Neuronal stem cell (in vitro differentiated cells): ENCODE measurements around the gene ADAM22.

Experiments used
- DNase-seq: peaks from one replicate; pipeline ENCODE4 v3.0.0-alpha.2; 2013; ENCODE audit warnings: low spot score
- H2AFZ ChIP-seq: one replicate; pipeline ENCODE4 v1.6.1; 2013; ENCODE audit warnings: mild to moderate bottlenecking, low read length, inconsistent platforms
- H2AK5ac ChIP-seq: 2 replicates; pipeline ENCODE4 v1.6.1; 2013; ENCODE audit warnings: low read depth, mild to moderate bottlenecking, inconsistent platforms, low read length, moderate library complexity, mixed read lengths
- H2BK120ac ChIP-seq: 2 replicates; pipeline ENCODE4 v1.6.1; 2013; ENCODE audit warnings: low read depth, mild to moderate bottlenecking, inconsistent platforms, low read length, moderate library complexity, mixed read lengths
- H2BK12ac ChIP-seq: one replicate; pipeline ENCODE4 v1.6.1; 2013; ENCODE audit warnings: low read length, inconsistent platforms
- H2BK15ac ChIP-seq: 2 replicates; pipeline ENCODE4 v1.6.1; 2013; ENCODE audit warnings: mild to moderate bottlenecking, low read length, inconsistent platforms, mixed read lengths
- H2BK5ac ChIP-seq: one replicate; pipeline ENCODE4 v1.6.1; 2013; ENCODE audit warnings: inconsistent platforms, mild to moderate bottlenecking, low read length, moderate library complexity
- H3K14ac ChIP-seq: one replicate; pipeline ENCODE4 v1.6.1; 2013; ENCODE audit warnings: low read length, inconsistent platforms
- H3K18ac ChIP-seq: 2 replicates; pipeline ENCODE4 v1.6.1; 2013; ENCODE audit warnings: low read length, inconsistent platforms
- H3K23ac ChIP-seq: 2 replicates; pipeline ENCODE4 v1.6.1; 2013; ENCODE audit warnings: low read depth, mild to moderate bottlenecking, mixed read lengths, low read length, inconsistent platforms; ENCODE audit not compliant: poor library complexity
- H3K27ac ChIP-seq: replicated peaks from 3 replicates; pipeline ENCODE4 v1.5.1; 2013; ENCODE audit warnings: low read length, inconsistent platforms
- H3K27me3 ChIP-seq, 3 experiments: 2 replicates each; pipeline ENCODE4 v1.6.1; 2013; ENCODE audit warnings: low read length in 3 of 3, mild to moderate bottlenecking in 2 of 3, inconsistent platforms in 1 of 3, low read depth in 1 of 3, mixed read lengths in 1 of 3, moderate library complexity in 1 of 3; ENCODE audit not compliant: control insufficient read depth in 3 of 3, insufficient read depth in 3 of 3
- H3K36me3 ChIP-seq, 2 donors: replicated peaks in 1 of 2; 2 replicates each; pipeline ENCODE4 v1.6.1; 2013; ENCODE audit warnings: low read length in 2 of 2; ENCODE audit not compliant: control insufficient read depth in 2 of 2, insufficient read depth in 2 of 2
- H3K4ac ChIP-seq: 2 replicates; pipeline ENCODE4 v1.6.1; 2013; ENCODE audit warnings: inconsistent platforms, mild to moderate bottlenecking, low read length, moderate library complexity
- H3K4me1 ChIP-seq, 2 donors: 1 replicate in 1 of 2; 2 replicates in 1 of 2; pipeline ENCODE4 v1.6.1; 2013; ENCODE audit warnings: low read length in 2 of 2, low read depth in 1 of 2; ENCODE audit not compliant: control insufficient read depth in 2 of 2, insufficient read depth in 1 of 2
- H3K4me2 ChIP-seq: one replicate; pipeline ENCODE4 v1.6.1; 2013; ENCODE audit warnings: mild to moderate bottlenecking, low read length, inconsistent platforms; ENCODE audit not compliant: insufficient read depth, poor library complexity, severe bottlenecking
- H3K4me3 ChIP-seq, 2 donors: 2 replicates each; pipeline ENCODE4 v1.5.1; 2013; ENCODE audit warnings: low read length in 2 of 2, mild to moderate bottlenecking in 2 of 2, inconsistent platforms in 1 of 2, moderate library complexity in 1 of 2
- H3K79me1 ChIP-seq: one replicate; pipeline ENCODE4 v1.6.1; 2013; ENCODE audit warnings: low read depth, mild to moderate bottlenecking, inconsistent platforms, low read length, moderate library complexity
- H3K9ac ChIP-seq: one replicate; pipeline ENCODE4 v1.6.1; 2013; ENCODE audit warnings: mild to moderate bottlenecking, low read depth, low read length, inconsistent platforms; ENCODE audit not compliant: poor library complexity
- H3K9me3 ChIP-seq, 2 donors: replicated peaks in 1 of 2; 2 replicates each; pipeline versions ENCODE3 to v1.6.1; 2013; ENCODE audit warnings: low read length in 2 of 2, mild to moderate bottlenecking in 2 of 2, inconsistent platforms in 1 of 2, low read depth in 1 of 2, mixed read lengths in 1 of 2, moderate library complexity in 1 of 2; ENCODE audit not compliant: control insufficient read depth in 2 of 2, insufficient read depth in 1 of 2
- H4K8ac ChIP-seq: one replicate; pipeline ENCODE4 v1.6.1; 2013; ENCODE audit warnings: low read depth, mild to moderate bottlenecking, inconsistent platforms, low read length, moderate library complexity
- H4K91ac ChIP-seq: one replicate; pipeline ENCODE4 v1.6.1; 2013; ENCODE audit warnings: low read length, low read depth, mild to moderate bottlenecking, inconsistent platforms; ENCODE audit not compliant: poor library complexity
- WGBS, 2 donors: extraction: QIAGEN DNeasy Blood & Tissue Kit; methylation state at CpG; one replicate each; pipeline ENCODE4 v1.1.7; 2013; ENCODE audit warnings: missing lambda C conversion rate in 2 of 2, mixed read lengths in 1 of 2; ENCODE audit not compliant: insufficient read length in 2 of 2, insufficient replicate concordance in 1 of 2; ENCODE audit errors: extremely low coverage in 2 of 2; 5-methylcytosine and 5-hydroxymethylcytosine counted together

ADAM22 gene

GRCh38 chr7:87999261-87999660 is 65.2 kb downstream of the ADAM22 start:
- Histone ChIP-seq H3K4me2 (no peak overlapping the region), H3K23ac (no peak overlapping the region), H3K14ac (no peak overlapping the region), H2BK120ac (no peak overlapping the region), H3K36me3 (no peaks in the 10 kb centered on the region), H3K18ac (no peak overlapping the region), H3K4ac (no peak overlapping the region), H3K27ac (no peak overlapping the region), H4K91ac (no peak overlapping the region), H3K9me3 (no peaks in the 10 kb centered on the region), H3K79me1 (no peaks in the 10 kb centered on the region), H2BK12ac (no peak overlapping the region), H3K4me1 (no peaks in the 10 kb centered on the region), H3K4me3 (no peak overlapping the region), H4K8ac (no peak overlapping the region), H3K27me3 (no peaks in the 10 kb centered on the region), H2AK5ac (no peak overlapping the region), H2BK15ac (no peak overlapping the region), H2AFZ (no peak overlapping the region), H2BK5ac (no peak overlapping the region), H3K9ac (no peak overlapping the region)
- no CpG with 5 or more reads among the region's 1 CpG for WGBS, 2 donors
- DNase-seq, result no peak

GRCh38 chr7:88001744-88002530 is 67.9 kb downstream of the ADAM22 start:
- H2BK12ac ChIP-seq, result no peak overlapping the region
- no peak for DNase-seq
- H2BK5ac ChIP-seq, result no peak overlapping the region
- no peak overlapping the region for H3K9ac ChIP-seq
- H3K23ac ChIP-seq, result no peak overlapping the region
- H3K27ac ChIP-seq, result no peak overlapping the region
- H3K18ac ChIP-seq, result no peak overlapping the region
- no peak overlapping the region for H2BK120ac ChIP-seq
- no peak overlapping the region for H3K4ac ChIP-seq
- H3K14ac ChIP-seq, result no peak overlapping the region
- H2BK15ac ChIP-seq, result no peak overlapping the region
- H3K36me3 ChIP-seq, result no peaks in the 10 kb centered on the region
- no peak overlapping the region for H3K4me2 ChIP-seq
- H2AK5ac ChIP-seq, result no peak overlapping the region
- no CpG with 5 or more reads among the region's 6 CpGs for WGBS, 2 donors
- no peaks in the 10 kb centered on the region for H3K9me3 ChIP-seq
- no peaks in the 10 kb centered on the region for H3K79me1 ChIP-seq
- H2AFZ ChIP-seq, result no peak overlapping the region
- H3K27me3 ChIP-seq, result no peaks in the 10 kb centered on the region
- no peak overlapping the region for H3K4me3 ChIP-seq
- H3K4me1 ChIP-seq, result no peaks in the 10 kb centered on the region
- H4K8ac ChIP-seq, result no peak overlapping the region
- no peak overlapping the region for H4K91ac ChIP-seq

GRCh38 chr7:88002617-88003016 is 68.6 kb downstream of the ADAM22 start:
- Histone ChIP-seq H2AK5ac (no peak overlapping the region), H3K4me1 (no peaks in the 10 kb centered on the region), H2AFZ (no peak overlapping the region), H2BK5ac (no peak overlapping the region), H4K91ac (no peak overlapping the region), H3K23ac (no peak overlapping the region), H3K4me3 (no peak overlapping the region), H2BK15ac (no peak overlapping the region), H3K18ac (no peak overlapping the region), H3K27ac (no peak overlapping the region), H3K4me2 (no peak overlapping the region), H3K9me3 (no peaks in the 10 kb centered on the region), H3K9ac (no peak overlapping the region), H3K4ac (no peak overlapping the region), H2BK120ac (no peak overlapping the region), H3K27me3 (no peaks in the 10 kb centered on the region), H3K14ac (no peak overlapping the region), H2BK12ac (no peak overlapping the region), H3K36me3 (no peaks in the 10 kb centered on the region), H4K8ac (no peak overlapping the region), H3K79me1 (no peaks in the 10 kb centered on the region)
- DNase-seq, result no peak

DNA sequence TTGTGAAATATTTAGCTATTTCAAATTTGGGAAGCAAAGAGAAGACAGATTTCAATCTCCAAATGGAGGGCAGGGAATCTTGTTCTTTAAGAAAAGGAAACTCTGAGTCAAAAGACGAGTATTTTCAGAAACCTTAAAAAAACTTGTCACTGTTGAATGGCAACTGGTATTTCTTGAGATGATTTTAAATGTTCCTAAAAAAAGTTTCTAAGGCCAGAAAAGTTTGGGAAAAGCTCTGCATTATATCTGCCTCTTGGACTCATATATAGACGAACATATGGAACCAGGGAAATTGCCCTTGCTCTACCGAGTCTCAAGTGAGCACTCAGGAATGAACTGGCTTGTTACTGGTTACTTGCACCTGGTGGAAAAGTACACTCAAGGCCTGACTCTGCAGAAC is 69.5 kb downstream of the ADAM22 start:
- Histone ChIP-seq H2BK5ac (no peak overlapping the region), H2AK5ac (no peak overlapping the region), H3K4me3 (no peak overlapping the region), H3K23ac (no peak overlapping the region), H4K91ac (no peak overlapping the region), H3K36me3 (no peaks in the 10 kb centered on the region), H4K8ac (no peak overlapping the region), H3K4ac (no peak overlapping the region), H3K27me3 (no peaks in the 10 kb centered on the region), H3K27ac (no peak overlapping the region), H2BK120ac (no peak overlapping the region), H3K4me1 (no peaks in the 10 kb centered on the region), H2BK15ac (no peak overlapping the region), H3K9ac (no peak overlapping the region), H3K4me2 (no peak overlapping the region), H3K9me3 (no peaks in the 10 kb centered on the region), H3K14ac (no peak overlapping the region), H3K79me1 (no peaks in the 10 kb centered on the region), H2AFZ (no peak overlapping the region), H2BK12ac (no peak overlapping the region), H3K18ac (no peak overlapping the region)
- DNase-seq, result no peak
- no CpG with 5 or more reads among the region's 3 CpGs for WGBS, 2 donors
